ENCODE data around the gene KNL1. TPM values are rescaled to one million over a fixed set of nuclear protein-coding genes. Genes with fewer than 3 reads are reported as not detected.

Gene KNL1
- total and polyA plus RNA-seq, 12 donors, result 0.10 to 2.6 (median 0.63) TPM

DNA sequence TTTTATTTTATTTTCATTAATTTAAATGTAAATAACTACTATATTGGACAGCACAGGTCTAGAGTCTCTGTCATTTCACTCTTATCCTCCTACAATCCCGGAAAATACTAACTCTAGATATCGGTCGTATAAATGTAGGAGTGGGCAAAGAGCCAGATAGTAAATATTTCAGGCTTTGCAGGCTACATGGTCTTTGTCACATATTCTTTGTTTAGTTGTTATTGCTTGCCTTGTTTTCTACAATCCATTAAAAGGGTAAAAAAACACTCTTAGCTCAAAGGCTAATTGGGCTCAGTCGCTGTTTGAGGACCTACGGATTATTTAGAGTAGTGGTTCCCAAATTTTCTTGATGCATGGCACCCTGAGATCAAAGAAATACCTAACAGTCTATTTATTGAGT, 1.7 kb downstream of the KNL1 start:
- 68 to 73% methylated on average over 5 of the region's 5 CpGs for WGBS, 2 donors
- Histone ChIP-seq H3K4me3 (peak overlapping the region in 1 of 10 donors; percentile 76), H3K27ac (no peak overlapping the region), H3K9me3 (no peaks in the 10 kb centered on the region), H3K36me3 (no peaks in the 10 kb centered on the region), H3K4me1 (peaks cover 0 to 21% (median 12%) of the 10 kb centered on the region in 9 donors), H3K27me3 (no peaks in the 10 kb centered on the region)
- intact Hi-C loops (cut with DNase I), result loop anchor here in 3 of 10 donors (10.0 kb wide), 2 partner anchors 81 to 299 kb away; partner anchors contain the start of gene VPS18 (in 2 of the 3)
- no peak for DNase-seq
- no peak for ATAC-seq
- TF ChIP-seq, protein P1, sequence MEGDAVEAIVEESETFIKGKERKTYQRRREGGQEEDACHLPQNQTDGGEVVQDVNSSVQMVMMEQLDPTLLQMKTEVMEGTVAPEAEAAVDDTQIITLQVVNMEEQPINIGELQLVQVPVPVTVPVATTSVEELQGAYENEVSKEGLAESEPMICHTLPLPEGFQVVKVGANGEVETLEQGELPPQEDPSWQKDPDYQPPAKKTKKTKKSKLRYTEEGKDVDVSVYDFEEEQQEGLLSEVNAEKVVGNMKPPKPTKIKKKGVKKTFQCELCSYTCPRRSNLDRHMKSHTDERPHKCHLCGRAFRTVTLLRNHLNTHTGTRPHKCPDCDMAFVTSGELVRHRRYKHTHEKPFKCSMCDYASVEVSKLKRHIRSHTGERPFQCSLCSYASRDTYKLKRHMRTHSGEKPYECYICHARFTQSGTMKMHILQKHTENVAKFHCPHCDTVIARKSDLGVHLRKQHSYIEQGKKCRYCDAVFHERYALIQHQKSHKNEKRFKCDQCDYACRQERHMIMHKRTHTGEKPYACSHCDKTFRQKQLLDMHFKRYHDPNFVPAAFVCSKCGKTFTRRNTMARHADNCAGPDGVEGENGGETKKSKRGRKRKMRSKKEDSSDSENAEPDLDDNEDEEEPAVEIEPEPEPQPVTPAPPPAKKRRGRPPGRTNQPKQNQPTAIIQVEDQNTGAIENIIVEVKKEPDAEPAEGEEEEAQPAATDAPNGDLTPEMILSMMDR (IDR thresholded peaks at IDR 0.05), result no peak

DNA sequence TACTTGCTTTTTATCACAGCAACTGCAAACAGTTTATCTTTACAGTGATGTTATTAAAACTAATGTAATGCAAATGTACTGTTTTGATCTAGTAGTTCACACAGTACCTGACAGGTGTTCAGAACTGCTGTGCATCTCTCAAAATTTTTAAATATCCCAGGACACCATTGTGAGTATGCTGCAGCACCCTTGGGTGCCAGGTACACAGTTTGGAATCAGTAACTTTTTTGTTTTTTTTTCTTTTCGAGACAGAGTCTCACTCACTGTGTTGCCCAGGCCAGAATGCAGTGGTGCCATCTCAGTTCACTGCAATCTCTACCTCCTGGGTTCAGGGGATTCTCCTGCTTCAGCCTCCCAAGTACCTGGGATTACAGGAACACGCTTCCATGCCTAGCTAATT, 3.0 kb downstream of the KNL1 start:
- intact Hi-C loops (cut with DNase I), result loop anchor here in 3 of 10 donors (10.0 kb wide), 2 partner anchors 82 to 298 kb away; partner anchors contain the start of gene VPS18 (in 2 of the 3)

DNA sequence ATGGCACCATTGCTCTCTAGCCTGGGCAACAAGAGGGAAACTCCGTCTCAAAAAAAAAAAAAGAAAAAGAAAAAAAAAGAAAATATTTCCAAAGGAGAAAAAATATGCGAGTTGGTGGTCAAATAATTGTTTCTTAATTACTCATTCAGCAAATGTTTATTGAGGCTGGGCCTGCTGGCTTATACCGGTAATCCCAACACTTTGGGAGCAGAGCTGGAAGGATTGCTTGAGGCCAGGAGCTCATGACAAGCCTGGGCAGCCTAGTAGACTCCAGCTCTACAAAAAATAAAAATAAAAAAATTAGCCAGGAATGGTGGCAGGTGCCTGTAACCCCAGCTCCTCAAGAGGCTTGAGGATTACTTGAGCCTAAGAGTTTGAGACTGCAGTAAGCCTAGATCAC, 4.1 kb downstream of the KNL1 start:
- no peak overlapping the region for H3K27ac ChIP-seq
- WGBS, 2 donors, result 60 to 88% methylated on average over 3 of the region's 3 CpGs
- no peaks in the 10 kb centered on the region for H3K27me3 ChIP-seq
- intact Hi-C loops (cut with DNase I), result loop anchor here in 3 of 10 donors (10.0 kb wide), 2 partner anchors 83 to 297 kb away; partner anchors contain the start of gene VPS18 (in 2 of the 3)
- no peaks in the 10 kb centered on the region for H3K36me3 ChIP-seq
- no peak overlapping the region for H3K4me3 ChIP-seq
- H3K4me1 ChIP-seq, result peaks cover 0 to 21% (median 12%) of the 10 kb centered on the region in 9 donors
- TF ChIP-seq, protein P1 (IDR thresholded peaks at IDR 0.05), result no peak
- no peak for DNase-seq
- H3K9me3 ChIP-seq, result no peaks in the 10 kb centered on the region
- no peak for ATAC-seq

More for the DNA sequence above, 3.0 kb downstream of the KNL1 start:
- TF ChIP-seq, protein P1 (IDR thresholded peaks at IDR 0.05), result no peak
- Histone ChIP-seq H3K4me3 (no peak overlapping the region), H3K9me3 (no peaks in the 10 kb centered on the region), H3K27ac (no peak overlapping the region), H3K27me3 (no peaks in the 10 kb centered on the region), H3K4me1 (peaks cover 0 to 21% (median 12%) of the 10 kb centered on the region in 9 donors), H3K36me3 (no peaks in the 10 kb centered on the region)
- WGBS, 2 donors, result 96 to 99% methylated on average over 2 of the region's 2 CpGs
- no peak for DNase-seq
- ATAC-seq, result no peak

DNA sequence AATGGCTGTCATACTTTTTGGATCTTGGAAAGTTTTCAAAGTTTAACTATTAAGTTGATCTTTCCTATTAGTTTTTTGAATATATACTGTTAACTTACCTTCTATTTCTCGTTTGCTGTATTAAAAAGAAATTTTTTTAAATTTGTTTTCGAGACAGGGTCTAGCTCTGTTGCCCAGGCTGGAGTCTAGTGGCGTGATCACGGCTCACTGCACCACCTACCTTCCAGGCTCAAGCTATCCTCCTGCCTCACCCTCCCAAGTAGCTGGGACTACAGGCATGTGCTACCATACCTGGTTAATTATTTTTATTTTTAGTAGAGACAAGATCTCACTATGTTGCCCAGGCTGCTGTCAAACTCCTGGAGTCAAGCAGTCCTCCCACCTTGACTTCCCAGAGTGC, 4.6 kb downstream of the KNL1 start:
- Histone ChIP-seq H3K27me3 (no peaks in the 10 kb centered on the region), H3K27ac (no peak overlapping the region), H3K4me3 (no peak overlapping the region), H3K4me1 (peaks cover 0 to 16% (median 12%) of the 10 kb centered on the region in 9 donors), H3K36me3 (no peaks in the 10 kb centered on the region), H3K9me3 (no peaks in the 10 kb centered on the region)
- DNase-seq (no peak), ATAC-seq (no peak)
- WGBS, 2 donors, result 73 to 98% methylated on average over 4 of the region's 4 CpGs
- TF ChIP-seq, protein P1 (IDR thresholded peaks at IDR 0.05), result no peak
- intact Hi-C loops (cut with DNase I), result loop anchor here in 3 of 10 donors (10.0 kb wide), 2 partner anchors 84 to 296 kb away; partner anchors contain the start of gene VPS18 (in 2 of the 3)
